Heart right ventricle (tissue), 16 donors: Measurements from ENCODE around the gene XRCC4. TPM values are rescaled to one million over a fixed set of nuclear protein-coding genes. Genes with fewer than 3 reads are reported as not detected.

Experiments
- ATAC-seq, 8 donors: fragments of 200-7000 bp; cut with Tn5 transposase; one replicate each; pipeline ENCODE4 v1.9.1; 2020; ENCODE audit warnings: mild to moderate bottlenecking in 8 of 8, moderate library complexity in 8 of 8, moderate number of reproducible peaks in 1 of 8
- DNase-seq, 2 donors: peaks; one replicate each; pipeline ENCODE4 v3.0.0-alpha.2; 2020
- H3K27ac ChIP-seq, 10 donors: fragments of 200-600 bp; sonication (generic) in 2 of 10; one replicate each; pipeline versions ENCODE4 v1.5.0 to v1.8.0; 2020 to 2022; ENCODE audit warnings: mild to moderate bottlenecking in 3 of 10
- H3K27me3 ChIP-seq, 7 donors: fragments of 200-600 bp; one replicate each; pipeline ENCODE4 v1.8.0; 2021 to 2022; ENCODE audit warnings: mild to moderate bottlenecking in 2 of 7
- H3K36me3 ChIP-seq, 9 donors: fragments of 200-600 bp; sonication (generic) in 1 of 9; one replicate each; pipeline versions ENCODE4 v1.5.0 to v1.8.0; 2020 to 2022; ENCODE audit warnings: mild to moderate bottlenecking in 2 of 9
- H3K4me1 ChIP-seq, 9 donors: fragments of 200-600 bp; sonication (generic) in 1 of 9; one replicate each; pipeline versions ENCODE4 v1.5.0 to v1.8.0; 2020 to 2022; ENCODE audit warnings: mild to moderate bottlenecking in 4 of 9
- H3K4me3 ChIP-seq, 10 donors: fragments of 200-600 bp; sonication (generic) in 2 of 10; one replicate each; pipeline versions ENCODE4 v1.5.0 to v1.8.0; 2020 to 2022; ENCODE audit warnings: mild to moderate bottlenecking in 7 of 10, moderate library complexity in 2 of 10
- H3K9me3 ChIP-seq, 11 donors: fragments of 200-600 bp in 10 of 11; sonication (generic) in 2 of 11; one replicate each; pipeline versions ENCODE4 v1.5.0 to v1.8.0; 2013 to 2022; ENCODE audit warnings: mild to moderate bottlenecking in 2 of 11, control low read depth in 1 of 11, moderate library complexity in 1 of 11
- CTCF ChIP-seq, 9 donors: fragments of 200-600 bp; sonication (generic) in 2 of 9; IDR thresholded peaks; one replicate each; pipeline versions ENCODE4 v1.5.0 to v1.8.0; 2021 to 2022; ENCODE audit warnings: antibody characterized with exemption in 9 of 9, mild to moderate bottlenecking in 5 of 9, moderate library complexity in 1 of 9
- WGBS, 2 donors: extraction: QIAGEN DNeasy Blood & Tissue Kit; methylation state at CpG; one replicate each; pipeline ENCODE4 v1.1.7; 2013; ENCODE audit warnings: inconsistent platforms in 1 of 2; 5-methylcytosine and 5-hydroxymethylcytosine counted together
- intact Hi-C, 10 donors: fragments of 100-400 bp; cut with DNase I; formaldehyde crosslinking; loops; one replicate each; pipeline versions ENCODE4 v1.11.1 to v1.14.2; 2022
- polyA plus RNA-seq, 2 donors: library from polyadenylated mRNA; stranded (reverse); fragments of 200-250 nt; gene quantifications; one replicate each; pipeline ENCODE4 v1.2.3, GENCODE V29; 2013
- total RNA-seq, 10 donors: library from RNA; stranded (reverse); fragmentation: NEBNext Ultra II Directional in 3 of 10; extraction: Animal tissue kit (Norgen Biotek cat#: 25700) in 3 of 10; gene quantifications; one replicate each; pipeline versions ENCODE4 v1.2.1 to v1.2.4, GENCODE V29; 2021 to 2023
- donor health status: Arrhythmogenic right ventricular cardiomyopathy.
- donor health status: ischemic (EF 13 %, LVEDD 7.1; RV severe dilation, severe dysfunction).
- donor health status: healthy with polysubstance abuse.
- donor health status: DM: no; HTN: yes; CAD: no.
- donor health status: DM: no; HTN: no; CAD: no.
- donor health status: ischemic (EF 25% LVEDD 6.9; RV normal size, moderate dysfunction).
- donor health status: ischemic (EF 25% LVEDD 5.7; RV mildly dilated, moderate dysfunction).
- donor health status: healthy.
- donor health status: DM: yes; HTN: yes; CAD: no.
- donor health status: Ischemic cardiomyopathy.
- donor health status: ischemic (EF 35%, LVEDD 5.7; RV mildly dilated, moderate dysfunction).
- donor health status: nonischemic (EF 11% LVEDD 7.7; RV severe dilation, severe dysfunction).
- donor health status: DM: yes; HTN: yes; CAD: no.
- donor health status: PGD.
- donor health status: ischemic (EF 29% LVEDD 5.4; RV normal size, mild dysfunction).
- donor health status: nonischemic (EF 23%, LVEDD 6.1; RV moderate dilation, normal function).

Gene XRCC4
- total and polyA plus RNA-seq, 12 donors: 3.6 to 14.4 (median 6.8) TPM

- ATAC-seq (no peak), DNase-seq (no peak)
- no peaks in the 10 kb centered on the region for H3K27me3 ChIP-seq
- WGBS, 2 donors: 90 to 91% methylated on average over 2 of the region's 2 CpGs
- H3K9me3 ChIP-seq: no peaks in the 10 kb centered on the region
- H3K4me3 ChIP-seq: no peak overlapping the region
- no peaks in the 10 kb centered on the region for H3K36me3 ChIP-seq
- intact Hi-C loops: no loop called here
- no peak overlapping the region for H3K27ac ChIP-seq
- H3K4me1 ChIP-seq: peaks cover 0 to 11% (median 8%) of the 10 kb centered on the region in 9 donors
- TF ChIP-seq CTCF (IDR thresholded peaks at IDR 0.05): no peak
Observed at GRCh38 chr5:83142526-83142925, 65.2 kb downstream of the XRCC4 start.

GRCh38 chr5:83145241-83145640, 67.9 kb downstream of the XRCC4 start:
- ATAC-seq: no peak
- intact Hi-C loops: no loop called here
- H3K36me3 ChIP-seq: no peaks in the 10 kb centered on the region

GRCh38 chr5:83145882-83146331, 68.6 kb downstream of the XRCC4 start:
- DNase-seq: no peak
- no peak for TF ChIP-seq CTCF (IDR thresholded peaks at IDR 0.05)
- Histone ChIP-seq H3K4me1 (peaks cover 0 to 11% (median 8%) of the 10 kb centered on the region in 9 donors), H3K27ac (peak overlapping the region in 2 of 10 donors; percentile 2 to 18), H3K4me3 (no peak overlapping the region), H3K27me3 (no peaks in the 10 kb centered on the region), H3K9me3 (no peaks in the 10 kb centered on the region), H3K36me3 (no peaks in the 10 kb centered on the region)
- intact Hi-C loops: no loop called here
- ATAC-seq: peak in 2 of 8 donors; percentile 28 to 42

More at GRCh38 chr5:83145241-83145640, 67.9 kb downstream of the XRCC4 start:
- H3K27ac ChIP-seq: no peak overlapping the region
- H3K27me3 ChIP-seq: no peaks in the 10 kb centered on the region
- H3K9me3 ChIP-seq: no peaks in the 10 kb centered on the region
- H3K4me1 ChIP-seq: peaks cover 0 to 11% (median 8%) of the 10 kb centered on the region in 9 donors
- H3K4me3 ChIP-seq: no peak overlapping the region
- TF ChIP-seq CTCF (IDR thresholded peaks at IDR 0.05): no peak
- DNase-seq: no peak

GRCh38 chr5:83146441-83146840, 69.1 kb downstream of the XRCC4 start:
- H3K36me3 ChIP-seq: no peaks in the 10 kb centered on the region
- no peak for DNase-seq
- 95 to 97% methylated on average over 4 of the region's 4 CpGs for WGBS, 2 donors
- no peak for ATAC-seq
- peak overlapping the region in 2 of 10 donors; percentile 2 to 18 for H3K27ac ChIP-seq
- no peak for TF ChIP-seq CTCF (IDR thresholded peaks at IDR 0.05)
- H3K4me3 ChIP-seq: no peak overlapping the region
- H3K4me1 ChIP-seq: peaks cover 0 to 11% (median 8%) of the 10 kb centered on the region in 9 donors
- intact Hi-C loops: no loop called here
- no peaks in the 10 kb centered on the region for H3K9me3 ChIP-seq
- H3K27me3 ChIP-seq: no peaks in the 10 kb centered on the region
